ENCODE results near the gene PCYT1A. TPM values are rescaled to one million over a fixed set of nuclear protein-coding genes. Genes with fewer than 3 reads are reported as not detected.

The PCYT1A gene
- total and polyA plus RNA-seq, 2 of the 13 experiments (the other 11 are each of a cell fraction or from before 2014, with no cell fraction given) = 26.4 to 45.3 TPM

DNA sequence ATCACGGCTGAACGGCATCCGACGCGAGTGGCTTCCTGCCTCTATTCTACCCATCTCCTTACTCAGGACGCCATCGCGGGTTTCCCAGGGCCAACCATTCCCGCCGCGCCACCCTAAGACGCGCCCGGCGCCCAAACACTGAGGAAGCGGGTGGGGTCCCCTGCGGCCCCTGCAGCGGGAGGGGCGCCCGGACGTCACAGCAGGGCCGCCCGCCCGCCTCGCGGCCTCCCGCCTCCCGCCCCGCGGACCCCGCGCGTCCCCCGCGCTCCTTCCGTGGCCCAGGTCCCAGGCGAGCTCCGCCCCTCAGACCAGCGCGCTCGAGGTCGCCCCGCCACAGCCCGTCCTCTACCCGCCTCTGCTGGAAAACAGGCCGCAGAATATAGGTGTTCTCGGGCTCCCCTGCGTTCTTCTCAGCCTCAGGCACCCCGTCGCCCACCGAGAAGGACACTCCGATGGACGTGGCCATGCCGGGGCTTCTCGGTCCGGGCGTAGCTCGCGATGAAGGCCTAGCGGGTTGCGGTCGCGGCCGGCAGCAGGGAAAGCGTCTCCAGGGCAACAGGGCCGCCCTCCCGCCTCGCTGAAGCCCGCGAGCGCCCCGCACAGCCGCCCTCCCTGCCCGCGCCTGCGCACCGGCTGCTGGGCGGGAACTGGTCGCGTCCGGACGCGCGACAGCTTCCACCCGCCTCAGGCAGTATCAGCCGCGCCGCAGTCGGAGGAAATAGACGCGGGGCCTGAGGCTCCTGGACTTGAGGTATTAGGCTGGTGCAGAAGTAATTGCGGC is 30.4 kb upstream of the PCYT1A start, which contains the start of gene DYNLT2B:
Gene DYNLT2B (minus strand): TSS at position 554 of the 781 bp plus-strand sequence. CDS start 88 bp downstream, at position 466.
- Histone ChIP-seq H3K4me3 (replicated peaks in 1 of 3; ENCODE audit: insufficient read depth in 1 of 3, low read depth in 2 of 3, low read length in 3 of 3) (peak within 1 kb of the TSS; percentile 70 to 94 (median 94)), H3K4me1 (ENCODE audit: insufficient read depth, low read length) (peaks cover 37% of the 10 kb centered on the region), H3K36me3 (replicated peaks in 1 of 2; ENCODE audit: control insufficient read depth in 1 of 2, insufficient read depth in 2 of 2, low read length in 2 of 2) (no peaks in the 10 kb centered on the region), H2AFZ (ENCODE audit: low read length) (no peak within 1 kb of the TSS), H3K27me3 (ENCODE audit: control insufficient read depth in 1 of 2, insufficient read depth in 2 of 2, low read length in 2 of 2) (no peaks in the 10 kb centered on the region), H3K79me2 (ENCODE audit: insufficient read depth, low read length) (no peaks in the 10 kb centered on the region), H3K9me3 (ENCODE audit: low read length) (no peaks in the 10 kb centered on the region), H4K20me1 (ENCODE audit: insufficient read depth, low read length) (no peaks in the 10 kb centered on the region), H3K27ac (ENCODE audit: extremely low read length, insufficient read depth, low read length) (peak within 1 kb of the TSS; percentile 96), H3K4me2 (ENCODE audit: low read depth, low read length) (peak within 1 kb of the TSS; percentile 92), H3K9ac (ENCODE audit: insufficient read depth, low read depth, low read length) (peak within 1 kb of the TSS; percentile 86)
- CTCF ChIA-PET (ENCODE audit: low intra/inter-chr PET ratio, low total read pairs) = no interaction called here
- POLR2A ChIA-PET = interaction anchor here (0.6 to 1.8 kb wide), 13 partner anchors 9 to 186 kb away, joined by 3 to 10 read pairs (median 3); partner anchors contain the start of genes PCYT1A, RNF168 and UBXN7
- peak; percentile 92 for ATAC-seq
- in situ Hi-C loops (cut with HindIII; ENCODE audit: extremely low pct_ligation_motif_present, low pct_unique_long_range_greater_than_20kb) (no loop called here), intact Hi-C loops (cut with micrococcal nuclease; ENCODE audit: unreplicated experiment) (no loop called here)
- FAIRE-seq = no peak
- WGBS (ENCODE audit: low lambda C conversion rate) = 0% methylated on average over 5 of the region's 92 CpGs
- peak; percentile 76 for DNase-seq (ENCODE audit: low spot score)
- BruUV-seq (replicated peaks) = no TSS peak
- TF ChIP-seq, protein P1, sequence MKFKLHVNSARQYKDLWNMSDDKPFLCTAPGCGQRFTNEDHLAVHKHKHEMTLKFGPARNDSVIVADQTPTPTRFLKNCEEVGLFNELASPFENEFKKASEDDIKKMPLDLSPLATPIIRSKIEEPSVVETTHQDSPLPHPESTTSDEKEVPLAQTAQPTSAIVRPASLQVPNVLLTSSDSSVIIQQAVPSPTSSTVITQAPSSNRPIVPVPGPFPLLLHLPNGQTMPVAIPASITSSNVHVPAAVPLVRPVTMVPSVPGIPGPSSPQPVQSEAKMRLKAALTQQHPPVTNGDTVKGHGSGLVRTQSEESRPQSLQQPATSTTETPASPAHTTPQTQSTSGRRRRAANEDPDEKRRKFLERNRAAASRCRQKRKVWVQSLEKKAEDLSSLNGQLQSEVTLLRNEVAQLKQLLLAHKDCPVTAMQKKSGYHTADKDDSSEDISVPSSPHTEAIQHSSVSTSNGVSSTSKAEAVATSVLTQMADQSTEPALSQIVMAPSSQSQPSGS (CRISPR knock-in tag; IDR thresholded peaks at IDR 0.05) = no peak; the same call in 1 of the 2 replicates
- no peak; the same call in 1 of the 2 replicates for TF ChIP-seq ZNF33B (CRISPR knock-in tag; IDR thresholded peaks at IDR 0.05)
- no peak for TF ChIP-seq NR2F1 (CRISPR knock-in tag; IDR thresholded peaks at IDR 0.05)
- peak; percentile 72 to 87; a peak in 3 of 4 replicates for TF ChIP-seq HMGXB4 (CRISPR knock-in tag; IDR thresholded peaks at IDR 0.05; ENCODE audit: borderline replicate concordance in 1 of 2, low read depth in 1 of 2)
- TF ChIP-seq FOXO1 (CRISPR knock-in tag; IDR thresholded peaks at IDR 0.05) = no peak; the same call in 1 of the 2 replicates
- TF ChIP-seq ZNF724P (CRISPR knock-in tag; IDR thresholded peaks at IDR 0.05; ENCODE audit: borderline replicate concordance) = peak; percentile 95
- peak; percentile 63; the same call in 1 of the 2 replicates for TF ChIP-seq TOPORS (CRISPR knock-in tag; IDR thresholded peaks at IDR 0.05)
- TF ChIP-seq, protein P2, sequence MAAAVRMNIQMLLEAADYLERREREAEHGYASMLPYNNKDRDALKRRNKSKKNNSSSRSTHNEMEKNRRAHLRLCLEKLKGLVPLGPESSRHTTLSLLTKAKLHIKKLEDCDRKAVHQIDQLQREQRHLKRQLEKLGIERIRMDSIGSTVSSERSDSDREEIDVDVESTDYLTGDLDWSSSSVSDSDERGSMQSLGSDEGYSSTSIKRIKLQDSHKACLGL (CRISPR knock-in tag; IDR thresholded peaks at IDR 0.05) = peak; percentile 76
- TF ChIP-seq ZBTB7B (CRISPR knock-in tag; IDR thresholded peaks at IDR 0.05) = peak; percentile 22
- TF ChIP-seq, protein P3, sequence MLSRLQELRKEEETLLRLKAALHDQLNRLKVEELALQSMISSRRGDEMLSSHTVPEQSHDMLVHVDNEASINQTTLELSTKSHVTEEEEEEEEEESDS (CRISPR knock-in tag; IDR thresholded peaks at IDR 0.05; ENCODE audit: borderline replicate concordance) = no peak
- TF ChIP-seq IKZF4 (CRISPR knock-in tag; IDR thresholded peaks at IDR 0.05; ENCODE audit: borderline replicate concordance, low read depth, not compliant biosample characterization) = peak; percentile 75
- TF ChIP-seq ZNF709 (CRISPR knock-in tag; IDR thresholded peaks at IDR 0.05) = peak; percentile 64; the same call in 1 of the 2 replicates
- no peak for TF ChIP-seq ATAD3A (CRISPR knock-in tag; IDR thresholded peaks at IDR 0.05)
- TF ChIP-seq, protein P4, sequence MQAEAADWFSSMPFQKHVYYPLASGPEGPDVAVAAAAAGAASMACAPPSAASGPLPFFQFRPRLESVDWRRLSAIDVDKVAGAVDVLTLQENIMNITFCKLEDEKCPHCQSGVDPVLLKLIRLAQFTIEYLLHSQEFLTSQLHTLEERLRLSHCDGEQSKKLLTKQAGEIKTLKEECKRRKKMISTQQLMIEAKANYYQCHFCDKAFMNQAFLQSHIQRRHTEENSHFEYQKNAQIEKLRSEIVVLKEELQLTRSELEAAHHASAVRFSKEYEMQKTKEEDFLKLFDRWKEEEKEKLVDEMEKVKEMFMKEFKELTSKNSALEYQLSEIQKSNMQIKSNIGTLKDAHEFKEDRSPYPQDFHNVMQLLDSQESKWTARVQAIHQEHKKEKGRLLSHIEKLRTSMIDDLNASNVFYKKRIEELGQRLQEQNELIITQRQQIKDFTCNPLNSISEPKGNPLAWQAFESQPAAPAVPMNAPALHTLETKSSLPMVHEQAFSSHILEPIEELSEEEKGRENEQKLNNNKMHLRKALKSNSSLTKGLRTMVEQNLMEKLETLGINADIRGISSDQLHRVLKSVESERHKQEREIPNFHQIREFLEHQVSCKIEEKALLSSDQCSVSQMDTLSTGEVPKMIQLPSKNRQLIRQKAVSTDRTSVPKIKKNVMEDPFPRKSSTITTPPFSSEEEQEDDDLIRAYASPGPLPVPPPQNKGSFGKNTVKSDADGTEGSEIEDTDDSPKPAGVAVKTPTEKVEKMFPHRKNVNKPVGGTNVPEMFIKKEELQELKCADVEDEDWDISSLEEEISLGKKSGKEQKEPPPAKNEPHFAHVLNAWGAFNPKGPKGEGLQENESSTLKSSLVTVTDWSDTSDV (CRISPR knock-in tag; IDR thresholded peaks at IDR 0.05) = peak; percentile 69; the same call in 1 of the 2 replicates
- no peak for TF ChIP-seq ZNF234 (CRISPR knock-in tag; conservative IDR thresholded peaks at IDR 0.05)
- TF ChIP-seq NRL (CRISPR knock-in tag; IDR thresholded peaks at IDR 0.05; ENCODE audit: borderline replicate concordance) = no peak
